ENCODE data around the gene DOK6. TPM values are rescaled to one million over a fixed set of nuclear protein-coding genes. Genes with fewer than 3 reads are reported as not detected.
A peak's percentile ranks its signal among the peaks of the same experiment; 100 is the strongest.
"Not testable (repeated sequence)": the region's sequence is repeated elsewhere in the genome, so short reads cannot be mapped to it uniquely, and the experiment has no call there.

DOK6 gene
- total RNA-seq, 1 experiment from 2014 or later: not detected

DNA sequence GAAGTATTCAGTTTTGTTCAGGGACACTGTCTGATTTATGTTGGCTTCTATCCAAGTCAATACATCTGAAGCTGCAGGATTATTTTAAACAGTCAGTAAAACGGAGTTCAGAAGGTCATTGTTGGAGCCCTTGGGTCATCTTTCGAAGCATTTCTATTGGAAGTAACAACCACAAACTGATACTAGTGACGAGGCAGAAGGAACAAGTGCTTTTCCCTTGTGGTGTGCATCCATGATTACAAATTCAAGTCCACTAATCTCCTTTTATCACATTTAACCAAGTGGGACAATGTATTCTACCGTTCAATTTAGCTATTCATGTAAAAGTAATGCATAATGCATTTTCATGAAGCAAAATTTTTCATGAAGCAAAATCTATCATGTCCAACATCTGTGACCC, 470.0 kb downstream of the DOK6 start:
- DNase-seq (ENCODE audit: low read depth): no peak

DNA sequence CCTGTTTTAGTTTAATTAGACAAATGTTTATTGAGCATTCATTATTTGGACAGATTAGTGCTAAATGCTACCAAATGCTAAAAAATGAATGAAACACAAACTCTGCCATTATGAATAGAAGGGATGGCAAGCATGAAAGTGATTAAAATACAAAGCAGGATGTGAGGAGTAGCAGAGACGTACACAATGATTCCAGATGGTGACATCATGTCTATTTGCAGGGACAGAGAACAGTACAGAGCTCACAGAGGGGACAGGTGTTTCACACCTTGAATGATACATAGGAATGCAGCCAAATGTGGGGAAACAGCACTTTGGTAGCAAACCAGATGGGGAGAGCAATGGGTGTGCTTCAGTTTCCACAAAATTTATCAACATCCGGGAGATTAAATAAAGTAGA, 470.7 kb downstream of the DOK6 start:
- no peak for DNase-seq (ENCODE audit: low read depth)

DNA sequence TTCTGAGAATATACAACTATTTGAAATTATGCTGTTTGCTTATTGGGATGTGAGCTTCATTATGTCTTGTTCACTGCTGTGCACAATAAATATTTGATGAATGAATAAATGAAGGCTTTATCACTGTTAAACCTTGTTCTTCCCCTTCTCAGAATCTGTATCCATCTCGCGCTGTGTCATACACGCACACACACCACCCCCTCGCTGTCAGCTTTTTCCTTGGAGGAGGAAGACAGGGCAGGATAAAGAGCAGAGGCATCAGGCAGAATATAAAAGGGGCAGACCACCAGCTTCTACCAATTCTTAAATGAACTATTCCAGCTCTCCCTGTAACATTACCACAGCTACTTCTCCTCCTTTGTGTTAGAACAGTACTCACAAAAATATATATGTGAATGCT, 472.0 kb downstream of the DOK6 start:
- no peak for DNase-seq (ENCODE audit: low read depth)

DNA sequence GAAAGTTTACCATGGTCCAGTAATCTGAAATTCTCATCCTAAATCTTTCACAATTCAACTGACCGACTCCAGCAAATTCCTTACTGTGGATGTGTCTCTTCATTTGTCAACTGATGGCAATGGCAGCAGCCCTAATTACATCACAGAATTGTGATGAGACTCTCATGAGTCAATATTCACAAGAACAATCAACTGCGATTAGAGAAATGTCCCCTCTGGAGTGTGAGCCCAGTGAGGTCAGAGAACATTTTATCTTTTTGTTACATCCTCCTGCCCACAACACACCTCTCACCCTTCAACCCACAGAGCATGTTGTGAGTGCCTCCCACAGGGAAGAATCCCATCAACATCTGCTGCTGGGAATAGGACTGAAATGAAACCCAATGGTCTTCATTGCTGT, 473.4 kb downstream of the DOK6 start:
- peak; percentile 60 for DNase-seq (ENCODE audit: low read depth)

DNA sequence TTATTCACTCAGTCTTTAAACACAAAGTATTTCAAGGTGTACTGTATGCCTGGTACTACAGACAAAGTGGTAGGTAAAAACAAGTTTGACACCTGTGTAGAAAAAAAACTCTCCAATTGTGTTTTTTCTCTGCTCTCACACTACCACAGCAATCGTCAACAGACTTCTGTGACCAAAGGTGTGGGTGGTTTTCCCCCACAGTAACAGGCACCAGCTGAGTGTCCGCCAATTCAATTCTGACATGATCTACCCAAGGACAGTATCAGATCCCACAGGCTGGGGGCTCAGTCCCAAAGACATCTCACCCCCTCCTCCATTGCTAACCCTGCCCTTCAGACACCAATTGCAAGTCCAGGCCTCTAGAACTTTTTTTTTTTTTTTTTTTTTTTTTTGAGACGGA, 475.8 kb downstream of the DOK6 start:
- DNase-seq (ENCODE audit: low read depth): no peak

DNA sequence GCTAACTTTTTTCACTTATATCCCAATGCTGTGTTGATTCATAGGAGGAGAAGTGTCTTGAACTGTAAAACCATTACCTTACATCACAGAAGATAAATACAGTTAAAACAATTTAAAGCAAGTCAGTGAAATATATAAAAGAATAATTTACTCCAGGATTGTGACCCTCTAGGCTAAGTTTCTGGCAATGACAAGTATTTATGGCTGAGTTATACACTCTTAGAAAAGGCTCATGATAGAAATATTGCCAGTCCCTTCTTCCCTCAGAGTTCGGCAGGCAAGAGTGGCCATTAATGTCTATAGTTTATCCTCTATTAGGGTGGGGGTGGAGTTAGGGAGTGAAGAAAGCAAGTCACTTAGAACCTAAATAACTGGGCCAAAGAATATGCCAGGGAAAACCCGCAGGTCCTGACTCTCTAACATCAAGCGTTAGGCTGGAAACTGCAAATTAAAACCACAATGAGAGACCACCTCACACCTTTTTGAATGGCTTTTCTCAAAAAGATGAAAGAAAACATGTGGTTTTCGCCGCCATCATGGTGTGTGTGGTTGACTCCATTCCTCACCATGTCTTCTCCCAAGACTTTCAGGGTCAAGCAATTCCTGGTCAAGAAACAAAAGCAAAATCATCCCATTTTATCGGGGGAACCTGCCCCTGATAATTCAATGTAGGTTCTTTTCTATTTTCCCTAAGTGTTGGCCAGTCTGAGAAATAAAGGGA, 477.7 kb downstream of the DOK6 start:
- DNase-seq (ENCODE audit: low read depth): no peak

DNA sequence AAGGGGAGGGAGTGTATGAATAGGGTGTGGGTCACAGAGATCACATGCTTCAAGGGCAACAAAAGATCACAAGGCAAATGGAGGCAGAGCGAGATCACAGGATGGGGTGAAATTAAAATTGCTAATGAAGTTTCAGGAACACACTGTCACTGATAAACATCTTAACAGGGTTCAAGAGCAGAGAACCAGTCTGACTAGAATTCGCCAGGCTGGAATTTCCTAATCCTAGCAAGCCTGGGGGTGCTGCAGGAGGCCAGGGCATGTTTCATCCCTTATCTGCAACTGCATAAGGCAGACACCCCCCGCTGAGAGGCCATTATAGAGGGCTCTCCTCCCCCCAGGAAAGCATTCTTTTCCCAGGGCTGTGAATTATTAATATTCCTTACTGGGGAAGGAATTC, 478.4 kb downstream of the DOK6 start:
- DNase-seq (ENCODE audit: low read depth): not testable (repeated sequence)

DNA sequence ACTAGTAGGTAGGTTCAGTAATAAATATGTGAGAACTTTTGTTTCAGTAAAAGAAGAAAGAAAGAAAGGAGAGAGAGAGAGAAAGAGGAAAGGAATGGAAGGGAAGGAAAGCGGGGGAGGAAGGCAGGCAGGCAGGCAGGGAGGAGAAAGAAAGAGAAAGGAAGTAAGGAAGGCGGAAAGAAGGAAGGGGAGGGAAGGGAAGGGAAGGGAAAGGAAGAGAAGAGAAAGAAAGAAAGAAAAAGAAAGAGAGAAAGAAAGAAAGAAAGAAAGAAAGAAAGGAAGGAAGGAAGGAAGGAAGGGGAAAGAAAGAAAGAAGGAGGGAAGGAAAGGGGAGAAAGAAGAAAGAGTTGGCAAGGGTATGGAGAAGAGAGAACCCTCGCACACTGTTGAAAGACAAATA, 479.4 kb downstream of the DOK6 start:
- no peak for DNase-seq (ENCODE audit: low read depth)

DNA sequence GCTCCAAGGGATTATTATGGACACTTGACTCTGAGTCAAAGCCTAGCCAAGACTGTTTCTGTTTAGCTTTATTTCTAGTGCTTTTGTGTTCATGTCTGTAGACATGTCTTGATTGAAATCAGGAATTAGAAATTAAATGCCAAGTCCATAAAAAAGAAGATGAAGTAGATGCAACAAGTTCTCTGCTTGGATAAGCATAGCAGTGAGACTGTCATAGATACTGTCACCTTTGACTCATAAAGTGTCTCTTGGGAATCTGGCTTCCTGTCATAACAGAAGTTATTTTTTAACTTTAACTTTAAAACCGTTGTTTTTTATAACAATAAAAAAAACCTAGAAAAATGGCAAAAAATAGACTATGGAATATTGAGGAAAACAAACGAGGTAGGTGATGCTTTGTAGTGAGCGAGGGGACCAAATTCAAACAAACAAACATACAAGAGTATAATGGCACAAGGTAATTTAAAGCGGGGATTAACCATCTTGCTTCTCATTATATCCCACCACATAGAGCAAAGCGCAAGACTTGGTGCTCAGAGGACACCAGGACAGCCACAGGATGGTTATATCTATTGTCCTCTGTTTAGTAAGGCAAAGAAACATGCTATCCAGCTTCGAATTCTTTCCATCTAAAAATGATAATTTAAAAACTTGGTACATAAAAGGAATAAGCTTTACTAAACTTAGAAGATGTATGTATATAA, 482.4 kb downstream of the DOK6 start:
- DNase-seq (ENCODE audit: low read depth): peak; percentile 32

DNA sequence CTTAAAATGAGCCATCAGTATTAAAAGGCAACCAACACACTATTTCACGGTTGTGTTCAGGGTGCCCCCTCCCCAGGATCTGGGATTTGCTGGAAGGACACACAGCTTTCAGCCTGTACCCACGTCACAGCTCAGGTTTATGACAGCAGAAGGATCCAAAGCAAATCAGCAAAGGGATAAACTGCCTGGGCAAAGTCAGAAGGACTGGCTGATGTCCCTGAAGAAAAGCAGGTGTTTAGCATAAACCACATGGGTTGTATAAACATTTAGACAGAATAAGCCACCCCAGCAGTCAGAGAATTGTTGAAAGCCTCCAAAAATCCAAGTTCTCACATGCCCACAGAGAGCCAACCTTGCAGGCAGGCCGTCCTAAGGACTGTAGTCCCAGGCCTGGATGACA, 483.1 kb downstream of the DOK6 start:
- no peak for DNase-seq (ENCODE audit: low read depth)

DNA sequence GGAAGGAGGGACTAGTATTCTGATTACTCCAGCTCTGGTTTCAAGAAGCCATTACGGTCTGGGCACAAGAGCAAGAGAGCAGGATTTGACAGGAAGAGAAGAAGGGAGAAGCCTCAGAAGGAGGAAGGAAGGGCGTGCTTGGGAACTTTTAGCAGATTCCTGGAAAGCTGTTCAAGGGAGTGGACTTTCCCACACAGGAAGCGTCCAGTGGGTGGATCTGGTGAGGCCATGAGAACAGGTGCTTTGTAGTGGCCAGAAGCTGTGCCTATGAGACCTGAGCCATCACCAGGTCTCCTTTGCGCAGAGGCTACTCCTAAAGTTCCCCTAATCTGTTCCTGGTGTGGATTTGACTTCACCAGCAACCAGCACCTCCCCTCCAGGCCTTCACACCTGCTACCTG, 484.7 kb downstream of the DOK6 start:
- no peak for DNase-seq (ENCODE audit: low read depth)

DNA sequence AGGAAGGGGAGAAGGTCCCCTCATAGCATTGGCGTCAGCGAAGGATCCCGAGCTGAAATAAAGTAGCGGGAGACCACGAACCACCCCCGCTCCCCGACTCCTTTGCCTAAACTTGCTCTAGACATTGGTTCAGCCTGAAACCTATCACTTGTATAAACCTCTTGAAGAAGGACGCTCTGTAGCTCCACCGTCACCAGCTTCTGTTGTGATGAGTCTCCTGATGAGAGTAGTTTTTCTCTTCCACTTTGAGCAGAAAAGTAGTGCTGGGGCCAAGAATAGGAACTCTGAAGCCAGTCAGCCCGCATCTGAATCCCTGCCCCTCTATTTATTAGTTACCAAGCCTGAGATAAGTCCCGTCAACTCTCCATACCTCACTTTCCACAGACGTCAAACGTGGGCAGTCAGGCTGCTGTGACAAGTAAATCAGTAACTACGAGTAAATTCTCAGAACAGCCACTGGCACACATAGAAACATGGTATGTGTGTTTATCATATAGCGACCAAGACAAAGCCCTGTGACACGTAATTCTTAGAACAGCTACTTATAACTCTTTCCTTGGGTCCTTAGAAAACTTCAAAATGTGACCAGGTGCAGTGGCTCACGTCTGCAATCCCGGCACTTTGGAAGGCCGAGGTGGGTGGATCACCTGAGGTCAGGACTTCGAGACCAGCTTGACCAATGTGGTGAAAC, 485.3 kb downstream of the DOK6 start:
- no peak for DNase-seq (ENCODE audit: low read depth)

DNA sequence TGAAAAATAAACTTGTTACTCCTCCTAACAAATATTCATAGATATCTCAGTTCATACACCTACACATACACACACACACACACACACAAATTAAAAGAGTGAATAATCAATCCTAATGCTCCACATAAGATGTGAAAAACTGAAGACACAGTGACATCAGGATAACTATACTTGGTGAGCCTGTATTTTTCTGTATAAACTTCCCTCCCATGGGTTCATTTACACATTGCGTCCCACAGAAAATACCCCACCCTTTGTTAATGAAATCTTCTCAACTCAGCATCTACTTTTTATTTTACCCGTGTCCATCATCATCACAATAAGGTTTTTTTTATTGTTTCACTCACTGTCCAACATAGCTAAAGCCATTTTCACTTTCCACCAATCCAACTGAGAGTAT, 486.6 kb downstream of the DOK6 start:
- no peak for DNase-seq (ENCODE audit: low read depth)

DNA sequence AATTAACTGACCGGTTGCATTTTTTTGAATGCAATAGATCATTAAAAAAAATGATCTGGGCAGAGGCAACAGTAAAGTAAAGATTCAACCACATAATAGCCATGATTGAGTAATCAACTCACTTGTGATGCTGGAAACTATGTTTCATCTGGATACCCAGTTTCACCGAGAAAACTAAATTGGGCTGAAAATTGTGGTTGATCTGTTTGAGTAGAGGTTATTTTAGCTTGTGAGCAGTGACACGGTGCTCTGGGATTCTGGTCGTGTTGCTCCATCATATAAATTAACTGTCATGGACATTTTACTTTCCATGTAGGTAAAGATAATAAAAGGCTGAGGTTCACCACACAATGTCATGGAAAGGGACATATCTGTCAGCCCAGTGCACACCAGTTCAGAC, 488.3 kb downstream of the DOK6 start:
- no peak for DNase-seq (ENCODE audit: low read depth)

DNA sequence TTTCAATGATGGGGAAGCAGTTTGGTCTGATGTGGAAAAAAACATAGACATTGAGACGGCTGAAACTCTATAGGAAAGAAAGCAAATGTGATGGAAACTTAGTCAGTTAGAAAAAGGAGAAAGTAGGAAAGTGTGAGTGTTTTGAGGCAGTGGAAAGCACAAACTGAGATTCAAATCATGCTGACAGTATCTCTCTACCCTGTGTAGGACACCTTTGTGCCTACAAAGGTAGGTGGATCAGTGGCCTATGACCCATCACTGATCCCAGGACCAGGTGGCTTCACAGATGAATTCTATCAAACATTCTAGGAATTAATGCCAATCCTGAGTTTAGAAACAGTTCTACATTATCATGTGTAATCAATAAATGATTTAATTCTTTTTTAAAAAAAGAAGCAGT, 489.9 kb downstream of the DOK6 start:
- no peak for DNase-seq (ENCODE audit: low read depth)

DNA sequence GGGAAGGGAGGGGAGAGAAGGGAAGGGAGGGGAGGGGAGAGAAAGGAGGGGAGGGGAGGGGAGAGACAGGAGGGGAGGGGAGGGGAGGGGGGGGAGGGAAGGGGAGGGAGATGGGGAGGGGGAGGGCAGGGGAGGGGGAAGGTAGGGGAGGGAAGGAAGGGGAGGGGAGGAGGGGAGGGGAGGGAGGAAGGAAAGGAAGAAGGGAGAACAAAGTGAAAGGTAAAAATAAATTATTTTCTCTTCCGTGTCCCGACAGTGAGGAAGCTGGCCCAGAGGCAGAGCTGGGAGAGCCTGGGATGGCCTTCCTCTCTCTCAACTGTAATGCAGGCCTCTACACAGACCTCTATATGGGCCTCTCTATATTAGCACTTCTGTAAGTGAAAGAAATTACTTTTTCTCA, 493.8 kb downstream of the DOK6 start:
- no peak for DNase-seq (ENCODE audit: low read depth)

DNA sequence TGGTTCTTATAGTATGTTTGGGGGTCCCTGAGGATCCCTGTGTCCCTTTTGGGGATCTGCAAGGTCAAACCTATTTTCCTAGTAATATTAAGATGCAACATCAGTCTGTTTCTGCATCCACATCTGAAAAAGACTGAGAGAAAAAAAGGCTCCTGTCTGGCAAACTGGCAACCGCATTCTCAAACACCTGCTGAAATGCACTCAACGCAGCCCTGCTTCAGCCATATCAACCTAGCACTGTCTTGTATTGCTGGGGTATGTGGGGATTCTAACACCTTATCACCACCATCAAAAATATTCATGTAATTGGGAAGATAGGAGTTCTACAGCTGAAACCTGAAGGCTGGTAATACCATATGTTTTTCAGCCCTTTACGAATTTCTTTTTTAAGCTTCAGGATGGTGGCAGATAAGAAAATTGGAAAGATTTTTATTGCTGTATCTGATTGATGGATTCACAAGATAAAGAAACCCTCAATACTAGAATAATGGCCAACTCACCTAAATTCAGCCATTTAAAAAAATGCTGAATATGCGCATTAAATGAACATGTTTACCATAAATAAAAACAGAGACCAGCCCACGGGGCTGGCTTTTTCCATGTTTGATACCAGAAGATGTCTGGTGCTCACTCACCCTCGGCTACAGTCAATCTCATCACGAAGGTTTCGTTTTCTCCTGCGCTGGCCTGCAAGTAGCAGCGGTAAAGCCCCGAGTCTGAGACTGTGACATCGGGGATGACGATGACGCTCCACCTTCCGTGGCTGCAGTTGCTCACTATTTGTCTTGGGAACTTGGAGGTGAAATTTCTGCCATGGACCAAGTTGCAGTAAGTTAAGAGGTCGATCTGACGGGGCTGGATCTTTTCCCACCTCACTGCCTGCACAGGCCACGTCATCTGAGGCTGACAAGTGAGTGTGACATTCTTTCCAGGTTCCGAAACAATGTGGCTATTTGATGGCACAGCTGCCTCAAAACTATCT, 494.7 kb downstream of the DOK6 start:
- DNase-seq (ENCODE audit: low read depth): no peak

DNA sequence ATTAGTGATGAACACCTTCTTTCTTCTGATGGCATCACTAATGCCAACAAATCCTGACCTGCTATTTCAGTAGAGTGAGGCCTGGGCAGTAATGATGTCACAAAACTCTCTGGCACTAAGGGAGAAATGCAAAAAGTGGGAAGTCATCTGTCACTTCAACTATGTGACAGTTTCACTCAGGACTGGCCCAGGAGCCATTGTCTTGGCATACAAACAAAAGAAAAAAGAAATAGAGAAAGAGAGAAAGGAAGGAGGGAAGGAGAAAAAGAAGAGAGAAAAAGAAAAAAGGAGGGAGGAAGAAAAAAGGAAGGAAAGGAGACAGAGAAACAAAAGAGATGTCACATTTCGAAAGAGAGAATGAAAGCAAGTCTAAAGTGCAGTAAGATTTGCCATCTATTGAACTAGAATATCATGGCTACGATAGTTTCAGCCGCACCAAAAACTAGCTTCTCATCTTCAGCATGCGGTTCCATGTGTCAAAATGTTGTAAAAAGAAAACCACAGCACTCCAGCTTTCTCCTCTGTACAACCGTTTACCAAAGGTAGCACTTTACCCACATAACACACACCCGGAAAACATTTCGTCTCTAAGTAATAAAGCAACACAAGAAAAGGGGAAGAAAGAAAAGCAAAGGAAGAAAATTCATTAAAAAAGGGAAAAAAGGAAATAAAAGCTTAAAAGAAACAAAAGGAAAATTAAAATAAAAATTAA, 496.9 kb downstream of the DOK6 start:
- no peak for DNase-seq (ENCODE audit: low read depth)

DNA sequence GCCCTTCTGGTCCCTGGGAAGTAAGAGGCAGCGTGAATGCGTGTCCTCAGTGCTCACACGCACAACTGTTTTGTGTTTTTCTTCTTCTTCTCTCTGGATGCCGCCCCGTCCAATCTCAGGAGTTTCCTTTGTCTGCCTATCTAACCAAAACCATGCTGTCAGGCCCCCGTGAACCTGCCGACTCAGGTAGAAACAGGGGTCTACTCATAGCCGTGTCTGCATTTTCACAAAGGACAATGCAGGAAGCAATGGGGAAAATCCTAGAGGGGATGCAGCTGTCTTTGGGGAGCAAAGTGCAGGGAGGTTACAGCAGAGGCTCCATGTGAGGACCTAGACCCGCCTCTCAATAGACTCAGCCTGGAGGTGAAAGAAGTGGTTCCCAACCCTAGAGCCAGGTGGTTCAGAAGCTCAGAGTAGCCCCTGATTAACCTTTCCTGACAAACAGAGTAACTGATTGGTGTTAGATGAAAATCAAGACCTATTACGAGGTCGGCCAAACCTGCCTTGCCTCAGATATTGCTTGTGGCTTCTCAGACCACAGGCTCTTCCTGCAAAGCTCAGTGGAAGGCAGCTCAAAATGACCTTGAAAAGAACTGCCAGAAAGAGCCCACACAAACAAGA, 497.7 kb downstream of the DOK6 start:
- DNase-seq (ENCODE audit: low read depth): no peak
